ENCODE data around the gene ZBP1.

ZBP1 gene

DNA sequence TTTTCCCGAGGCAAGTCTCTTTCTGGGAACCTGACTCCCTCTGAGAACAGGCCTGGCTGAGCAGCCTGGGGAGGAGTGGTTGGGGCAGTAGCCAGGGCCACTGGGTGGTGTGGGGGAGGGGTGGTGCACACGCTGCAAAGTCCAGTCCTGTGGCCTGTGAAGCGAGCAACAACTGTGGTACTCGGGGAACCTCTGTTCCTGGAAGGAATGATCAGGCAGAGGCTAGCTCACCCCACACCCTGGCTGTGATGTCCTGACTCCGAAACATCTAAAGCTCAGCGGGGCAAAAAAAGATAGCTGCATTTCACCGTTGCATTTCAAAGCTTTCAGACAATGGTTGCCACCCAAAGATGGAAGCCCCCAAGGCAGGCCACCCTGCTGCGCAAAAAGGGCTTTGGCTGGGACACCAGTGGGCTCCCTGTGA lies 33.8 kb downstream of the ZBP1 start:
- no peak for DNase-seq (ENCODE audit: low spot score)

GRCh38 chr20:57585466-57586213 lies 34.6 kb downstream of the ZBP1 start:
- DNase-seq (ENCODE audit: low spot score), result no peak

DNA sequence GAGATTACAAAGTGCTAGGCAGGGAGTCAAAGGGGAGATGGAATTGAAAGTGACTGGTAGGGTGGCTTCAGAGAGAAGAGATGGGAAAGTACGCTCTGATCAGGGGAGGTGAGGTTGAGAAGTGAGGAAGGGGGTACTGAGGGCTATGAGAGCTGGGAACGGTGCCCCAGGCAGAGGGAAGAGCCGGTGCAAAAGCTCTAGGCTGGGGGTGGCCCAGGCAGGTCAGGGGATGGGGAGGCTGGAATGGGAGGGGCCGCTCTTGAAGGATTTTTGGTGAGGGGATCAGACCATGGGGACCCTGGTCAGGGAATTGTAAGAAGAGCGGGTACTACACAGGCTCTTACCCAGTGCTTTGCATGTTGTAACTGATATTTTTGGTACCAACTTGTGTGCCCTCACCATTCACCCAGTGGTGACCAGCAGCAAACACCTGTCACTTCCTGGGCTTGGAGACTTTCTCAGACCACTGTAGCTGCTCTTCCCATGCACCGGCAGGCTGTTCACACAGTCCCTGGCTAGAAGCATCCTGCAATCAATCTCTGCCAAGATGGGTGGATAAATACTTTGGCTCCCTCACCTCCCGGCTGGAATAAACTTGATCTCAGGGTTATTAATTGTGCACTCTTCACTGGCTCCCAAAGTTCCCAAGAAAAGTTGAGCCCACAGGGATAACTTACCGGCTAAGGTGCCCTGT lies 35.3 kb downstream of the ZBP1 start:
- no peak for DNase-seq (ENCODE audit: low spot score)

DNA sequence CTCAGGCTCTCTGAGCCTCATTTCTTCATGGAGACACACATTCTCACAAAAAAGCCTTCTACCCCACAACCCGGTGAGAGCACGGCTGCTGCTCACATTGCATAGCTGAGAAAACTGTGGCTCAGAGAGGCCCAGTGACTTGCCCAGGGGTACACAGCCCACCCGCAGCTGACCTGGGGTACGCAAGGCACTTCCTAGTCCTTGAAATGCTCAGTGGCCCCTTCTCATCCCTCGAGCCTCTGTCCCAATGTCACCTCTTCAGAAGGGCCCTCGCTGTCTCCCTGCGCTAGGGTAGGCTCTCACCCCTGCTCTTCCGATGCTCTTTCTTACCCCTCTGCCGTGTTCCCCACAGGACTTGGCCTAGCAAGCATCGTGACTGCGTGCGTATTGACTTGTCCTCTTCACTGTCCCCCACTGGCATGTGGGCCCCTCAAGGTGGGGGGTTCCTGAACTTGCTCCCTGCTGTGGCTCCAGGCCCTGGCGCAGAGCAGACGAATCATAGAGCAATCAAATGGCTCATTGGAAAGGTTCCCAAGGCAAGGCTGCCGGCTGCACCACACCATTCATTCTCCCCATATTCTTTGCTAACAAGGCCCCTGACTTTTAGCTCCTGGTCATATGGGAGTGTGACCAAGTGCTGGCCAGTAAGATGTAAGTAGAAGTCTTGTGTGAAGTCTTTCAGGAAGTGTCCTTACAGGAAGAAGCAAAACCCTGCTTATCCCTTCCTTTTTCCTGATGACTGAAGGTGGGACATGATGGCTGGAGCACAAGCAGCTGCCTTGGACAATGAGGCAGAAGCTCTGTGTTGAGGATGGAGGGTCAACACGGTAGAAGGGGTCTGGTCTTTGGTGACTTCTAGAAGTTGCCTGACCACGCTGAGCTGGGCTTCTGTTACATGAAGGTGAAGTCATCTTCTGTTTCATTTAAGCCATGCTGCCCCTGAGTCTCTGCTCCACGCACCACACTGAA lies 36.7 kb downstream of the ZBP1 start:
- DNase-seq (ENCODE audit: low spot score), result no peak

DNA sequence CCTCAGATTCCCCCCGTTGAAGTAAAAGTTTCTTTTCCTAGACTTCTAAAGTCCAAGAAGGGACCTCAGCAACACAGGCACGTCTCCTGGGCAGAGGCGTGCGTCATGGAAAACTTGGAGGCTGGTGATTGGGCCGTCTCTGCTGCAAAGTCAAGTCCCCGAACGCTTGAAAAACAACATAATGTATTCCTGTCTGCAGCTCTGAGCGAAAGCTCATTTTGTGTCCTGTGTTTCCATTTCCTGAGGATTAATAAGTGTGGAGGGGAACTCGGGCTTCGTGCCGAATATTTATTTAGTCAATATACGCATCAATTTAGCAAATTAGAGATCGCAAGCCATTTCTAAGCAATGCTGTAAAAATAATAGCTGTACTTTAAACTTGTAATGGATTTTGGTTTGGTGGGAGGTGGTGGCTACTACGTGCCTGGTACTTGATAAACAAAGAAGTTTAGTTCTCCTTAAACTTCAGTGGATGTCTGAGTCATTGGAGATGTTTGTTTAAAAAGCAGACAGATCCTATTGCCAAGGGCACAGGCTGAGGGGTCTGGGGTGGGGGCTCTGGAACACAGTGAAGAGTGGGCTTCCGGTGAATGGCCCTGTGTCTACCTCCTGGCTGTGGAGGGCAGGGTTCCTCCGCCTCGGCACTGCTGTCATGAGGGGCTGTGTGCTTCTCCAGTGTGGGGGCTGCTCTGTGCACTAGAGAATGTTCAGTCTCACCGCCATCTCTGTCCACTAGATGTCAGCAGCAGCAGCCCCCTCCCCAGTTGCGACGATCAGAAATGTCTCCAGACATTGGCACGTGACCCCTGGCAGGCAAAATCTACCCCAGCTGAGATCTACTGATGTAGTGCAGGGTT lies 37.6 kb downstream of the ZBP1 start:
- DNase-seq (ENCODE audit: low spot score), result peak; percentile 62

DNA sequence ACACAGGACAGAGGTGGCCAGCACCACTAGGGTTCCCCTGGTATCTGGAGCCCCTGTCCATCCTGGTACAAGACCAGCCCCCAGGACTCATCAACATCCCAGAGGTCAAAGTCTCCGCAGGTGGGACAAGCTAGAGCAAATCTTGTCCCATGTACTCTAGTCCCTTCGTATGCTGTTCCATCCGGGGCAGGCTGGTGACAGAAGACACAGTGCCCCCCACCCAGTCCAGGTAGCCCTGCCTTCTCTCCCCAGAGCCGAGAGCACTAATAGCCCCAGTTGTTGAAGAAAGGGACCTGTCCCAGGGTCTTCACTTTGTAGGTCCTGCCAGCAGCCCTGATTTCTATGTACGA lies 38.2 kb downstream of the ZBP1 start:
- DNase-seq (ENCODE audit: low spot score), result no peak

- DNase-seq (ENCODE audit: low spot score), result no peak
Observed at GRCh38 chr20:57581202-57582028, 38.8 kb downstream of the ZBP1 start.

DNA sequence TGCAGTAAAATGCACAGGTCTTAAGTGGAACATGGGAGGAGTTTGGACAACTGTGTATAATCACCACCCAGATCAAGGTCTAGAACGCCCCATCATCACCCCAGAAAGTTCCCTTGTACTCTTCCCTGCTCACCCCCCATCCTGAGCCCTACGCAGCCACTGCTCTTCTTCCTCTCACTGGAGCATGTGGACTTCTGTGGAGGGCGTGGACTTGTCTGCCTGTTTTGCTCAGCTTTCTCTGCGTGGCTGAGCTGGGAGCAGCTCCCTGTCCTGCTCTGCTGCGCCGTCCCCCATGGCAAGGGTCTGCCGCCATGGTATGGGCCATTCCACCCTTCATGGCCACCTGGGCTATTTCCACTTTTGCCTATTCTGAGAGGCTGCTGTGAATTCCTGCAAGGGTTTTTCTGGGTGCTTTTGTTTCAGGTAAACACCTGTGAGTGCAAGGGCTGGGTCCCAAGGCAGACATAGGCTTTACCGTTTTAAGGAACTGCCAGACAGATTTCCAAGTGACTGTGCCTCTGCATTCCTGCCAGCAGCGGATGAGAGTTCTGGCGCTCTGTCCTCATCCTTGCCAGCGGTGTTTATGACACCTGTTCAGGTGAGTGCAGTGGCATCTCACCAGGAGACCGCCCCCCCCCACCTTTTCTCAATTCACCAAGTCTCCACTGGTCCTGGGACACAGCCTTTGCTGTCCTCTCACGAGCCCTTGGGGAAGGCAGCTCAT lies 39.6 kb downstream of the ZBP1 start:
- DNase-seq (ENCODE audit: low spot score), result no peak

DNA sequence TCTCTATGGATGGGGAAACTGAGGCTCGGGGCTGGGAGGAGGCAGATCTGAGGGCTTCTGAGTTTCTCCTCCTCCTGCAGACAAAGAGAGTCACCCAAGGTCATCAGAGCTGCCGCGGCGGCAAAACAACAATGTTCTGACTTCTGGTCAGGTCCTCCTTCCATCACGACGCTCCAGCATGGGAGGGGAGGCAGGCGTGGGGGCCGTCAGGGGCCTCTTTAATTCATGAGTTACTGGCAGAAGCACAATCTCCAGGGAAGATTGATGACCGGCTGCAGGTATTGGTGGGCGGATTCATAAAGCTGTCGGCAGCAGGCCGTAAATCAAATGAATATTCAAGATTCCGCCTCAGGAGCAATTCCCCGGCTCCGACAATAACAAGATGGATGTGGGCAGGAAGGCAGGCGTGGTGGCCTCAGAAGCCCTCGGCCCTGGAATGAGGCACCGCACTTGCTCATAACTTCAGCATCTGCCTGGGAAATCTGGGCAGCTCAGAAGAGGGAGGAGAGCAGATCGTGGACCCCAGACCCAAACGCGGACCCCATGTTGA lies 40.3 kb downstream of the ZBP1 start:
- DNase-seq (ENCODE audit: low spot score), result no peak

- DNase-seq (ENCODE audit: low spot score), result no peak
Observed at GRCh38 chr20:57579331-57579897, 40.8 kb downstream of the ZBP1 start.

DNA sequence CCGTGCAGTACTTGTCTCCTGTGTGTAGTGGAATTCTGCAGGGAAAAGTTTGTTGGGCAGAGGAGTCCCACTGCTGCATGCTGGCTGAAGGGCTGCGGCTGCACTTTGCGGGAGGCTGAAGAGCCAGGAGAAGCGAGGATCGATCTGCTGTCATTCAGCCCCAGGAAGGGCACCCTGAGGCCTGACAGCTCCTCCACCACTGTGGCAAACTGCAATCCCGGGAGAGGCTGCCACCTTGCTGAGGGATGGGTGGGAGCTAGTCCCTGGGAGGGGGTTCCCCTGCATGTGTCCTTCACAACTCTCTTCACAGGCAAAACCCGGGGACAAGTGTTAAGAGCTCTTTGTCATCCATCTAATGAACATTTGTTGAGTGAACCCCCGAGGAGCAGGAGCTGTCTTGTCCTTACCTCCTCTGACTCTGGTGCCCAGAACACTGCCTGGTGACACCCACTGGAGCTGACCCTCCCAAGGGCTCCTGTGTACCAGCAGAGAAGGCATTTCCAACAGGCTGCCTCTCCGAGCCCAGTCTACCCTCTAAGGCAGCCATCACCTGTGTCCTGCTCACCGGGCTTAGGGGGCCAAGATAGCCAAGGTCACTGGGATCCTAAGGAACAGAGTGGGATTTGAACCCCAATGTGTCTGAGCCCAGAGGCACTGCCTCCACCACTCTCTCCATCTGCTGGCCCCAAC lies 41.6 kb downstream of the ZBP1 start:
- DNase-seq (ENCODE audit: low spot score), result no peak

DNA sequence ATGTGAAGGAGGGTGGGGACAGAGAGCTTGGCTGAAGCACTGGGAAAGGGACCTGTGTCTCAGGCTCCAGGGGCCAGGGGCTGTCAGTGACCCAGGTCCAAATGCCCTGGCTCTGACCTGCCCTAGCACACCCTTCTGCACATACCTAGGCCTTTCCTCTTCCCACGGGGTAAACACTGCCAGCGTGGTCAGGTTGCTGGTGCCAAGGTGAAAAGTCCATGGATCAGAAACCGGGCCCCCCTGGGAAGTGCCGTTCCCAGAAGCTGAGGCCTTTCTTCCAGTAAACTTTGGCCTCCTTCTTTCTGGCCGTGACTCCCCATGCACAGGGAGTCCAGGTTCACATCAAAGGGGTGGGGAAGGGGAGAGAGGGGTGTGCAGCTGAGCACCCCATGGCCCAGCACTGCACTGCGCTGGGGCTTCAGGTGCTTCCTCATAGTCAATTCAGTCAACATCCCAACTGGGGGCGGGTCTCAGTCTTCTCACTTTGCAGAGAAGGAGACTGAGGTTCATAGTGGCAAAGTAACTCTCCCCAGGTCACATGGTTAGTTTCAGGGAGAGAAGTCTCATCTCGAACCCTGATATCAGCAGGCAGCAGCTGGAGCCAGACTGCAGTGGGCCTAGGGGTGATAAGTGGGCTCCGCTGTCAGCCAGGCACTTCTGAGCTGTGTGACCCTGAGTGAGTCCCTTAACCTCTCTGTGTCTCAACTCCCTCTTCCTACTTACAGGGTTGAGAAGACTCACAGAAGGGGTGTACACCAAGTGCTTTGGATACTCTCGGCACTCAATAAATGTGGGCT lies 42.3 kb downstream of the ZBP1 start:
- no peak for DNase-seq (ENCODE audit: low spot score)

DNA sequence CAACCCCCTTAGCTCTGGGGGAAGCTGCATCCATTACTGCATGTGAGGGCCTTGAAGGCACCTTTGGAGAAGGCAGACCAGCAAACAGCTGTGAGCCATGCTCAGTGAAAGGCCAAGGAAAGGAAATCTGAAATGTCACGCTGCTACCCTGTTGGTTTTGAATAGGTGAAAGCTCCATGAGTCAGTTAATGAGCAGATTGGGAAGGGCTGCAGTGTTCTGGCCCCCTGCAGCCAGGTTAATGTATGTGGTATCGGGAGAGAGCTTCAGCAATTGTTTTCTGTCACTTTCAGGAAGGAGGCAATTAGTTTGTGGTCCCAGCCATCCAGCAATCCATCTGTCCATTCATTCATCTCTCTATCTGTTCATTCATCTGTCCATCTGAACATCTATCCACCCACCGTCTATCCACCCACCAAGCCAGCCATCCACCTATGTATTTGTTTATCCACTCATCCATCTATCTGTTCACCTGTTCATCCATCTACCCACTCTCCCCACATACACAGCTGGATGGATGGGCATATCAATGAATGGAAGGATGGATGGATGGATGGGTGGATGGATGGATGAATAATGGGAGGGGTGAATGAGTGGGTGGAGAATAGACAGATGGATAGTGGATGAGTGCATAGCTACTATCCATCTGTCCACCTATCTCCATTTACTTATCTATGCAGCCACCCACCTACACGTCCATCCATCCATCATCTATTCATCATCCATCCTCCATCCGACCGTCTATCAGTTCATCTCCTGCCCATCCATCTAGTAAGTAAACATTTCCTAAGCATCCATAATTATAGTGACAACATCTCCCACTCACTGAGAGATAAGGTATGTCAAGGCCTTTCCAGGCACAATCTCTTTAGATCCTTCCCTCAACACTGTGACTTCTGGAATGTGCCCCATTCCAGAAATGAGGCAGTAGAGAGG lies 43.3 kb downstream of the ZBP1 start:
- DNase-seq (ENCODE audit: low spot score), result no peak

- DNase-seq (ENCODE audit: low spot score), result no peak
Observed at GRCh38 chr20:57576002-57576401, 44.2 kb downstream of the ZBP1 start.

- no peak for DNase-seq (ENCODE audit: low spot score)
Observed at GRCh38 chr20:57574954-57575353, 45.3 kb downstream of the ZBP1 start.

- peak; percentile 55 for DNase-seq (ENCODE audit: low spot score)
Observed at GRCh38 chr20:57573894-57574293, 46.3 kb downstream of the ZBP1 start.

DNA sequence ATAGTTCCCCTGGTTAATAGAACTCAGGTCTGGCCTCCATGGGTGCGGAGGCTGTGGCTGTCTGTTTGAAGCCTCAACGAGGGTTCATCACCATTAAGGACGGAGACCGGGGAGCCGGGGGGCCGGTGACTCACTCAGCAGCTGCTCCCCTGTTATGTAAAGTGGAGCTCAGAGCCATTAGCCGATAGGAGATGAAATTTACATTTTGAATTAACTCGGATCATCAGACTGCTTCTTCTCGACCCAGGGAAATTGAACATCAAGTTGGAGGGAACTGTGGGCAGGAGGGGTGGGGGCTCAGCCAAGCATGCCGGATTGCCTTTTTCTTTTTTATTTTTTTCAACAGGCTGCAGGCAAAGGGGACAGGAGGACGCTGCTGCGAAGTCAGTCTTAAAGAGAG lies 47.0 kb downstream of the ZBP1 start:
- DNase-seq (ENCODE audit: low spot score), result no peak
